Activated T-cell treated with anti-CD3 and anti-CD28 coated beads for 1 hour (primary cell): Measurements from ENCODE around the gene DOK7.
"Not testable (repeated sequence)": the region's sequence is repeated elsewhere in the genome, so short reads cannot be mapped to it uniquely, and the experiment has no call there.

Experiments
- DNase-seq: peaks from one replicate; pipeline ENCODE4 v3.0.0-alpha.2; 2020; ENCODE audit warnings: low read depth

Gene DOK7

DNA sequence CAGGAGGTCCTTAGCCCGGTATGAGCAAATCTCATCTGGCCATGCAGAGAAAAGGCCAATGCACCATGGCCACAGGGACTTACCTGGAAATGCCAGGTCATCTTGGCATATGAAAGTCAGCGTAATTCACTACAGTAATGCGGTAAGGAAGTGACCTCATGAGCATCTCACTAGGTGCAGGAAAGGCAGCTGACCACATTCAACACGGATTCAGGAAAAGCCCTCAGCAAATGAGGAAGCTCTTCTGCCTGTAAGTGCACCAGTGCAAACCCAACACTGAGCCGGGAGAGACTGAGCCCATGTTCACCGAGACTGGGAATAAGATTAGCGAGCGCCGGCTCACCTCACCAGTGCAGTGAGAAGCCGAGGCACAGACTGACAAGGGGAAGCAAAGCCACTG, 45.4 kb downstream of the DOK7 start:
- DNase-seq = no peak

GRCh38 chr4:3510481-3510880, 47.4 kb downstream of the DOK7 start:
- no peak for DNase-seq

DNA sequence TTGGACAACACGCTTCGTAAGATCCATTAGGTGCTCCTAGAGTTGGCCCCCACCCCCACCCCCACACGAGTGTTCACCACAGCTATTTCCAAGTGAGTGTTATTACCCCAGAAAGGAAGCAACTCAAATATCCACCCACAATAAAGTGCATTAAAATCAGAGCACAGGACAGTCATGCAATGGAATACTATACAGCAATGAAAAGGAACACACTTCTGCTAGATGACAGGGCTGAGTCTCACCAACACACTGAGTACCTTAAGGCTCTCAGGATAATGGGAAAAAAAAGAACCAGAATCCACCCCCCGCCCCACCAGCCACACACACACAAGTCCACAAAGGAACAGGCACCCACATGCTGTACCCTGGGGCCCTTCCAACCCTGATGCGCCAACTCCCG, 48.1 kb downstream of the DOK7 start:
- no peak for DNase-seq

DNA sequence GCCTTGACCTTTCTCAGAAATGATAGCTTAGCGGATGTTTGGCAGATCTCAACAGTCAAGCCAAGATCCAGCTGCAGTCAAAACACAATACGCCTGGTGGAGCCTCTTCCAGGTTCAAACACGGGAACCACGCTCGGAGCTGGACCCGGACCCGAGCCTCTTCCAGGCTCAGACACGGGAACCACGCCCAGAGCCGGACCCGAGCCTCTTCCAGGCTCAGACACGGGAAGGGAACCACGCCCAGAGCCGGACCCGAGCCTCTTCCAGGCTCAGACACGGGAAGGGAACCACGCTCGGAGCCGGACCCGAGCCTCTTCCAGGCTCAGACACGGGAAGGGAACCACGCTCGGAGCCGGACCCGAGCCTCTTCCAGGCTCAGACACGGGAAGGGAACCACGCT, 48.5 kb downstream of the DOK7 start:
- DNase-seq = not testable (repeated sequence)

DNA sequence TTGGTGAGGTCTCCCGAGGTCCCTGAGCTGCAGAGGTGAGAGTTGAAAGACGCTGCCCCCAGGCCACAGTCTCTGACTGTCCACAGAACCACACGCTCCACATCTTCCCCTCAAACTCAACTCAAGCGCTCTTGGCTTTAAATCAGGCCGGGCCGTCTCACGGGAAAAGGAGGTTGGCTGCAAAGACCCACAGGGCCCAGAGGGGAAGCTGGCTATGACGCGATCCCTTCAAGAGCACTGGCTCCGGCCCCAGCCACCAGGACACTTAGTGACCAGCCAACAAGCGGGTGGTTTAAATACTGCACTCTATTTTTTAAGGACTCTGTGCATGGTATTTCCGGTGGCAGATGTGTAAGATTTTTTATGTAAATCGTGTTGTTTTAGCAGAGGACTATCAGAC, 49.2 kb downstream of the DOK7 start:
- no peak for DNase-seq

DNA sequence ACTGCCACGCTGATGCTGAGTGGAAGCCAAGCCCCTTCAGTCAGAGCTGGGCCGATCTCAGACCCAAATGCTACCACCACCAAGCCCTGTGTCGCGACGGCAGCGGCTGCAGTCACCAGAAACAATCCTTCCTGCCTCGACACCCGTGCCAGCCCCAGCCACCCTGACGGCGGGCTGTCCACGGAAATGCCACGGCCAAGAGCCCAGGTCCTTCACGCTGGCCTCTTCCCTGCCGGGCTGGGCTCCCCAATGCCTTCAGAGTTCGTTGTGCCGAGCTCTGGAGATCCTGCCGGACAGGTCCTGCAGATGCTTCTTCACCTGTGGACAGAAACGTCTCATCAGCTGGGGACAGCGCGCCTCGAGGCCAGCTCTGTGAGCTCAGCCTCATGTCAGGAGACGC, 49.6 kb downstream of the DOK7 start:
- DNase-seq = no peak

DNA sequence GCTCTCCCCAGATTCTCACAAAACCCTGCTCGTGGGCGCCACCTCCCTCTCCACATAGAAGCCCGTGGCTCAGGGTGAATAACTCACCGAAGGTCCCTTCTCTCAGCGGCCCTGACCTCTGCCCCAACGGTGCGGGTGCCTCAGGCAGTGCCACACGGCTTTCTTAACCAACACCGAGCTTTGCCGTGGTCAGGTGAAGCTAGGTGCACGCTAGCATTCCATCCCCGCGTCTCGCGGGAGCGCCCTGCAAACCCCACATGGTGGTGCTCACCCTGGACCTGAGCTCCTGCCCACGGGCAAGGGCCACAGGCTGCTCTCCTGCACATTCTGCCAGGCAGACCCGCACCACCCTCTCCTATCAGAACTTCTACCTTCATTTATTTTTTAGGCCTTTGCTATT, 50.7 kb downstream of the DOK7 start:
- no peak for DNase-seq

DNA sequence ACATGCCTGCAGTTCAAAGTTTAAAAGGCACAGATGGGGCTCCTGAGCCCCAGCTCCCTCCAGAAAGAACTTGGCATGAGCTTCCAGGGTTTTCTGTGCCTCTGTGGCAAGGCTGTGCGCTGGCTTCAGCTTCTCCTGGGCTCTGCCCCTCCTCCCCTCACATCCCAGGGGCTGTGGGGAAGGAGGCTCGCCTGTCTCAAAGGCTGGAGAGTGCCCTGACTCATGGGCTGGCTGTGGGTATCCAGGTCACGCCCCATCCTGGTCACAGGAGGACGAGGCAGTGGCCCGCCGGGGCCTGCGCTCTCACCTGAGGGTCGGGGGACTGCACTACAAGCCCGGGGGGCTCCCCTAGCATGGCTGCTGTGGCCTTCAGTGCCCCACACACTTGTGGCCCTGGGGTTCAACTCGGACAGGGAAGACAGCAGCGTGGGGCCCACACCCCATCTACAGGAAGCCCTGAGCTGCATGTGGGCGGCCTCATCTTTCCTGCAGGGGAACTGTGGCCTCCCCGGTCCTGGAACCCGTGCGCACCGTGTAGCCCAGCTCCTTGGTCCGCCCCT, 51.2 kb downstream of the DOK7 start:
- DNase-seq = no peak

DNA sequence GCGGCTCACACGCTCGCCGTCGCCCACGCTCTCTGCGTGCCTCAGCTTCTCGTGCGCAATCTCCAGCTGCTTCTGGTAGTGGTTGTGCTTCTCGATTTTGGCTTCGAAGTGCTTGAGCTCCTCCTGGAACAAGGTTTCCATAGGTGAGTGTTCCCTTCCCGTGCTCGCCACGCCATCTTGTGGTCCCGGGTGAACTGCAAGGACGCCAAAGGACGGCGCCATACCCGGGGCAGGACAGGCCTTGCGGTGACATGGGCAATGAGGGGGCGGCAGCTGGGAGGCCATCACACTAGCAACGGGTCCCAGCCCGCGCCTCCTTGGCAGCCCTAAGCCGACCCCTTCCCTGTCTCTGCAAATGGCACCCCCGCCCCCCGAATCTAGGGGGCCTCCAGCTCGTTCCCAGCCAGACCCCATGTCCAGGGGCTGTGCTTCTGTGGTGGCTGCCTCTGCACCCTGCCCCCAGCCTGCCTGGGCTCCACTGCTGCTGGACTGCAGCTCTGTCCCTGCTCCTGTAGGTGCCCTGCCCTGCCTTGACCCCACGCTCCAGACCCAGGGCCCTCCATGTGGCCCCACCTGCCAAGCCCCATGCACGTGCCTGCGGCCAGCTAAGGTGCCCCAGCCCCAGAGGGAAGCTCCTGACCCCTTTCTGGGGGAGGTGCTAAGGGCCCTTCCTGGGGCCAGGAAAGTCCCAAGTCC, 51.8 kb downstream of the DOK7 start:
- no peak for DNase-seq

- DNase-seq = no peak
Observed at GRCh38 chr4:3515646-3516045, 52.5 kb downstream of the DOK7 start.

DNA sequence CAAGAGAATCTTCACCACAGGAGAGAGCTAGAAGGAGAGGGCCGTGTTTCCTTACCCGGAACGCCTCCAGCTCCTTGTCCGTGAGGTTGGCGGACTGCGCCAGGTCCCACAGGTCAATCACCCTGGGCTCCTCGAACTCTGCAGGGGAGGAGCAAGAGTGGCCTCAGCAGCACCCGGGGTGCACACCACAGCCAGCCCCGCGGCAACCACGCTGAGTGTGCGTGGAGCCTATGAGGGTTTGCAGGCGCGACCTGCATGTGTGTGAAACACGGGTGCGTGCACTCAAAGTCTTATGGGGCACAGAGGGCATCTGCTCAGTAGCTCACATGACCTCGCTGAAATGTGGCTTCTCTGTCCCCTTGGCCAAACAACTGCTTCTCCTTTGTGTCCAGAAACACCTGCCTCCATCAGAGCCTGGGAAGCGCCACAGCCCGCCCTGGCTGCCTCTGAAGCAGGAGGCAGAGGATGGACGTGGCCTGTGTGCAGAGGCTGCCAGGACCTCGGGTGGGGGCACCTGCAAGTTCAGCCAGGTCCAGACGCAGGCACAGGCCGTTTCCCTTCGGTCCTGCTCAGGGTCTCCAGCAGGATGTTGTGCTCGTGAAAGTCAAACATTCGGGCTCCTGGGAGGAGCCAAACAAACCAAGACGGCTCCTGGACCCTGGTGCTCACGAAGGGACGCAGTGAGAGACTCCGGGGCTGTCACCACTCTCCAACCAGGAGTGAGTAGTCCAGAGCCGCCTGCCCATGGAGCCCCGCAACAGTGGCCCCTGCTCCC, 53.1 kb downstream of the DOK7 start:
- no peak for DNase-seq

GRCh38 chr4:3516836-3517730, 54.0 kb downstream of the DOK7 start:
- DNase-seq = no peak

DNA sequence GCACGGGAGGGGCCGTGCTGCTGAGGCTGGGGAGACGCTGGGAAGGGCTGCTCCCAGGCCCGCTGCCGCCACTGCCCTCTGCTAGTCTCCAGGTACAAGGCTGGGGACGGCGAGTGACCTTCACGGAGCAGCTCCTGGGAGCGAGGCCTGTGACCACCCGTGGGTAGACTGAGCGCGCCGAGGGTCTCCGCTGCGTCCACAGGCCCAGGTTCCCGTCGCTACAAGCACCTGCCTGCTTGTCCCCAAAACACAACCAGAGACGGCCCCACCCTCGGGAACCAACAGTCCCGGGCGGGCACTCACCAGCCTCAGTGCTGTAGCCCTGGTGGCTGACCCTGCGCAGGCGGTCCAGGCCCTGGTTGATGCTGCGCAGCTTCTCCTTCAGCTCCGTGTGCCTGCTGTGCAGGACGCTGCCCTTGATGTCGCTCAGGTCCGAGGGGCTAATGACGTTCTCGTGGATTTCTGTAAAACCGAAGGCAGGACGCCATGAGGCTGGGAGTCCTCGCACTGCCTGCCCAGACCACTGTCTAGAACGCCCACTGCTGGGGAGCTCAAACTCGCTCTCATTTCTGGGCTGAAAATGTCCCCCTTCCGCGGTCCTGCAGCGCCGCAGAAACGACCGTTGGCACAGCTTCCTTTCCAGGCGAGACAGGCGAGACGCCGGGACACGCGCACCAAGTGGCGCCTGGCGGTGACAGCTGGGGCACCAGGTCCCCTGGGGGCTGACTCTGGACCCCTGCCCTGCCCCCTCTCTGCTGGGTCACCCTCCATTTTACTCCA, 54.8 kb downstream of the DOK7 start:
- no peak for DNase-seq

DNA sequence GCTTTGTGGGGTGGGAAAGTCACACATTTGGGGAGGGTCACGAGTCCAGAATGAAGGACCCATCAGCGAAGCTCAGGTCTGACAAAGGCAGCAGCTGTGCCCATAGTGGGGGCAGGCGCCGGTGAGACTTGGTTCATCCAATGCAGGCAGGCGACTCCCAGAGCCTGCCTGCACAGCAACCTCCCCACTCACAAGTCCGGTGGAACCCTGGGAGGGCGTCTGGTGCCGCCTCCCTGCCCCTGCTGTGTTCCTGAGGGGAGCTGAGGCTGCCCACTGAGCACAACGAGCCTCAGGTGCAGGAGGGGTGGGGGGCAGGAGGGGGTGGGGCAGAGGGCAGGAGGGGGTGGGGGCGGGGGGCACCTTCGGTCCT, 55.4 kb downstream of the DOK7 start:
- no peak for DNase-seq

GRCh38 chr4:3518941-3519340, 55.8 kb downstream of the DOK7 start:
- no peak for DNase-seq

GRCh38 chr4:3519468-3520264, 56.6 kb downstream of the DOK7 start:
- no peak for DNase-seq

GRCh38 chr4:3520276-3520675, 57.2 kb downstream of the DOK7 start:
- no peak for DNase-seq

DNA sequence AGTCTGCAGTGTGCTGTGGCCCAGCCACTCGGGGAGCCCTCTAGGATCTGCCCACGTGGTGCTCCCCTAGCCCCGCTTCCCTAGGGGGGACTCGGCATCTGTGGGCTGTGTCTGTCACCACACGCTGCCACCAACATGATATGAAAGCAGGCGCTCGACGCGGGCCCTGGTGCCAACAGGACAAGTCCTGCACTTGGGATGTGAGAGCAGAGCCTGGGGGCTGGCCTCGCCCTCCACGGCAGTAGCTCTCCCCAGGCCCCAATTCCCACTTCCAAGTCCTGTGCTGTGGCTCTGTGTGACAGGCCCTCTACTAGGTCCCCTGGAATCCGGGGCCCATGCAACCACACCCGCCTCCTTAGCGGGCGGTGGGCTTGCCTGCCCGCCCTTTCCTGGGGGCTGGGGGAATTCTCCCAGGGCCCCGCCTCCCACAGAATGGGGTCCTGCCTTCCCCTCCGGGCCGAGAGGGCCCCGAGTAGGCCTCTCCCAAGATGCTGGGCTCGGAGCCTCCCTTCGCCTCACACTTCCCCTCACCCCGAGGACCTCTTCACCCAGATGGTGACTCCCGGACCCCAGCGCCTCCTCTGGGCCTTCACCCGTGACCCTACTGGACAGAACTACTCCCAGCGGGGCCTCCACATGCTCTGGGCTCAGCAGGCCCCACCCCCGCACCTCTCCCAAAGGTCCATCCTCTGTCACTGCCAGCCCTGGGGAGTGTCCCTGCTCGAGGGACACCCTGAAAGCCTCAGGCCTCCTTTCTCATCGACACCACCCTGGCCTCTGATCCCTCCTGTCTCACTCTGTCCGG, 57.9 kb downstream of the DOK7 start:
- DNase-seq = no peak

DNA sequence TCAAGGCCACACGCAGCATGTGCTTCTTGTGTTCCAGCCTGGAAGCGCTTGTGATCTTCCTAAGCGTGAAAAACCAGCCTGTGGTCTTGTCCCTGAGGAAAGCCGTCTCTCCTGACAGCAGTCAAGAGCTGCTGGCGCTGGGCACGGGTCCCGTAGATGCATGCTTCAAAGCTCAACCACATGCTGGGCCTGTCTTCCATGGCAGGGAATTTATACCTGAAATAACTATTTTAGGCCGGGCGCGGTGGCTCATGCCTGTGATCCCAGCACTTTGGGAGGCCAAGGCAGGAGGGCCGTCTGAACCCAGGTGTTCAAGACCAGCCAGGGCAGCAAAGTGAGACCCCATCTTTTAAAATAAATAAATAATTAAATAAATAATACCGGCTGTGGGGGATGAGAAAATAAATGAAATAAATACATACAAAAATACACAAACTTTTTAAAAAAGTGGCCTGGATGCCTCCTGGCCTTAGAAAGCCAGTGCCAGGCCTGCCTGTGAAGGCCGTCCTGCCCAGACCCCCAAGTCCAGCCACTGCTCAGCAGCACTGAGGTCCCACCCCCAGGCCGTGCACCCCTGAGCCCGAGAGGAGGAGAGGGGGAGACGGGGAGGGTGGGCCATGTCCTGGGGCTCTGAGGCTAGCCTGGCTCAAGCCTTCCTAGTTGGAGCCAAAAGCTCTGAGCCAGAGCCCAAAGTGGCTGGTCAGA, 58.7 kb downstream of the DOK7 start:
- DNase-seq = no peak

- DNase-seq = no peak
Observed at GRCh38 chr4:3522326-3522640, 59.2 kb downstream of the DOK7 start.
